ENCODE measurements around the gene HK1.

Gene HK1

GRCh38 chr10:69374931-69375306, 96.6 kb downstream of the HK1 start:
- DNase-seq (ENCODE audit: low read depth in 2 of 2) = no peak

- DNase-seq (ENCODE audit: low read depth in 2 of 2) = no peak
Observed at GRCh38 chr10:69375307-69376151, 97.2 kb downstream of the HK1 start.

- no peak for DNase-seq (ENCODE audit: low read depth in 2 of 2)
Observed at GRCh38 chr10:69376662-69377061, 98.4 kb downstream of the HK1 start.

GRCh38 chr10:69377191-69377590, 98.9 kb downstream of the HK1 start:
- no peak for DNase-seq (ENCODE audit: low read depth in 2 of 2)

GRCh38 chr10:69377933-69378332, 99.6 kb downstream of the HK1 start:
- DNase-seq (ENCODE audit: low read depth in 2 of 2) = no peak

- DNase-seq (ENCODE audit: low read depth in 2 of 2) = no peak
Observed at GRCh38 chr10:69379800-69380199, 101.5 kb downstream of the HK1 start.

- DNase-seq (ENCODE audit: low read depth in 2 of 2) = no peak
Observed at GRCh38 chr10:69382382-69383117, 104.3 kb downstream of the HK1 start.

GRCh38 chr10:69383558-69383957, 105.3 kb downstream of the HK1 start:
- no peak for DNase-seq (ENCODE audit: low read depth in 2 of 2)

GRCh38 chr10:69384320-69384719, 106.0 kb downstream of the HK1 start:
- no peak for DNase-seq (ENCODE audit: low read depth in 2 of 2)

- DNase-seq (ENCODE audit: low read depth in 2 of 2) = no peak
Observed at GRCh38 chr10:69385454-69386350, 107.4 kb downstream of the HK1 start.

GRCh38 chr10:69387500-69387899, 109.2 kb downstream of the HK1 start:
- no peak for DNase-seq (ENCODE audit: low read depth in 2 of 2)

GRCh38 chr10:69388488-69388887, 110.2 kb downstream of the HK1 start:
- DNase-seq (ENCODE audit: low read depth in 2 of 2) = no peak

- DNase-seq (ENCODE audit: low read depth in 2 of 2) = no peak
Observed at GRCh38 chr10:69389827-69390490, 111.7 kb downstream of the HK1 start.

- DNase-seq (ENCODE audit: low read depth in 2 of 2) = no peak
Observed at GRCh38 chr10:69391158-69391557, 112.9 kb downstream of the HK1 start.

GRCh38 chr10:69392481-69393000, 114.2 kb downstream of the HK1 start:
- peak; percentile 65 to 67 for DNase-seq (ENCODE audit: low read depth in 2 of 2)

- no peak for DNase-seq (ENCODE audit: low read depth in 2 of 2)
Observed at GRCh38 chr10:69394020-69394419, 115.7 kb downstream of the HK1 start.

GRCh38 chr10:69397972-69398371, 119.7 kb downstream of the HK1 start:
- no peak for DNase-seq (ENCODE audit: low read depth in 2 of 2)

GRCh38 chr10:69398466-69398865, 120.2 kb downstream of the HK1 start:
- no peak for DNase-seq (ENCODE audit: low read depth in 2 of 2)

GRCh38 chr10:69400936-69401335, 122.6 kb downstream of the HK1 start:
- DNase-seq (ENCODE audit: low read depth in 2 of 2) = no peak

GRCh38 chr10:69401416-69401815, 123.1 kb downstream of the HK1 start:
- DNase-seq (ENCODE audit: low read depth in 2 of 2) = no peak

GRCh38 chr10:69402386-69402785, 124.1 kb downstream of the HK1 start:
- DNase-seq (ENCODE audit: low read depth in 2 of 2) = no peak
